DMS153 treated with DMSO at 0.1 percent for 48 hours (cell line): ENCODE measurements around the gene RPL13.
A peak's percentile ranks its signal among the peaks of the same experiment; 100 is the strongest.
"Not testable (repeated sequence)": the region's sequence is repeated elsewhere in the genome, so short reads cannot be mapped to it uniquely, and the experiment has no call there.

ENCODE experiments used
- DNase-seq: peaks from one replicate; lab custom pipeline; 2025; ENCODE audit not compliant: unreplicated experiment; lab: John Stamatoyannopoulos, UW

Gene RPL13

GRCh38 chr16:89576153-89577054 lies 15.9 kb downstream of the RPL13 start:
- DNase-seq = no peak

- DNase-seq = no peak
These were observed 16.7 kb downstream of the RPL13 start for GRCh38 chr16:89577055-89577759.

DNA sequence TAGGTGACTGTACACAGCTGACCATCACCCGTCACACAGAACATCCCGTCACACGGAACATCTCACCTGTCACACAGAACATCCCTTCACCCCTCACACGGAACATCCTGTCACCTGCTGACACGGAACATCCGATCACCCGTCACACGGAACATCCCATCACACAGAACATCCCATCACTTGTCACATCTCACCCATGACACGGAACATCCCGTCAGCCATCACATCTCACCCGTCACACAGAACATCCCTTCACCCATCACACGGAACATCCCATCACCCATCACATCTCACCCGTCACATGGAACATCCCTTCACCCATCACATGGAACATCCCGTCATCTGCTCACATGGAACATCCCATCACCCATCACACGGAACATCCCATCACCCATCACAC lies 18.9 kb downstream of the RPL13 start:
- DNase-seq = no peak

GRCh38 chr16:89581045-89581695 lies 20.7 kb downstream of the RPL13 start:
- DNase-seq = no peak

- peak; percentile 80 for DNase-seq
These were observed 21.5 kb downstream of the RPL13 start for GRCh38 chr16:89581861-89582563.

DNA sequence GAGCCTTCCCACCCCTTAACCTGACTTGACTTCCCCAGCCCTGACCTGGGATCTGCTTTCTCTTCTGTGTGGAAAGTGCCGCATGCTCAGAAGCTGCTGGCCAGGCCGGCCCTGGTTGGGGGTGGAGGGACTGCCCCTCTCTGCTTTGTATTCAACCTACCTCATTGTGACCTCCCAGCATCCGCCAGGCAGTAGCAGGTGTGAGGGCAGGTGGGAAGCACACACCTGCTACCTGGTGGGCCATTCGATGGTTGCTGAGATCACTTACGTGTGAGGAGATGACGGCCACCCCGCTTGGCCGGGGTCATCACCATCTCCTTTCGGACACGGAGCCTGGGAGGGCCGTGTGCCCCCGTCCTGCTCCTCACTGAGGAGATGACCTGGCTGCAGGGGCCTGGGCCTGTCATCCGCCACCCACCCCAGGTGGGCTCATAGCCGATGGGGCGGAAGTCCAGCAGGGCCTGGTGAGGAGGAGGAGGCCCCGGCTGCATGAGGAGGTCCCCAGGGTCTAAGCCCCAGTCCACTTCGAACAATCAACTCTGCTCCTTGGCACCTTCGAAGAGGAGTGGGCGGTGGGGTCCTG lies 22.2 kb downstream of the RPL13 start:
- no peak for DNase-seq

DNA sequence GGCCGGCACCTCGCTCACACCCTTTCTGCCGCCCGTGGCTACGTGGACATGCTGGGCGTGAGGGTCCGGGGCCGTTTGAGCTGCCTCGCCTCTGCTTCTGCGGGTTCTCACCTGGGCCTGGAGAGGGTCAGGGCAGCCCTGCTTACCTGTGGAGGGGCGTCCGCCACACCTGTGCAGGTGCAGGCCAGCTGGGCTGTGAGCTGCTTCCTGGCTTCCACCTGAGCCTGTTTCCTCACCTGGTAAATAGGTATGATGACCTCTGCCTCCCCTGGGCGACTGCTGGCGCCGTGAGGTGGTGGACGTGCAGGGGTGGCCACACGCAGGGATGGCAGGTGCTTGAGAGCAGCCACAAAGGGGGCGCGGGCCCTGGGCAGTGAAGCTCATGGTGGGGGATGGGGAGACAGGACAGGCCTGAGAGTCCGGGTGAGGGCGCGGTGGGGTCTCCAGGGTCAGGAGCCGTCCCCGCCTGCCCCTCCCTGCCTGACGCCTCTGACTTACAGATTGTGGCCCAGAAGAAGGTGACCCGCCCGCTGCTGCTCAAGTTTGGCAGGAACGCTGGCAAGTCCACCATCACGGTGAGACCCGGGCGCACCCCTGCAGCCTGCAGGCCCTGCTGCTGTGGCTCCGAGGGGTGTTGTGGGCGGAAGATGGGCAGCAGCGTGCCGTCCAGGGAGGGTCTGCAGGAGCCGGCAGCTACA lies 22.9 kb downstream of the RPL13 start:
- no peak for DNase-seq

DNA sequence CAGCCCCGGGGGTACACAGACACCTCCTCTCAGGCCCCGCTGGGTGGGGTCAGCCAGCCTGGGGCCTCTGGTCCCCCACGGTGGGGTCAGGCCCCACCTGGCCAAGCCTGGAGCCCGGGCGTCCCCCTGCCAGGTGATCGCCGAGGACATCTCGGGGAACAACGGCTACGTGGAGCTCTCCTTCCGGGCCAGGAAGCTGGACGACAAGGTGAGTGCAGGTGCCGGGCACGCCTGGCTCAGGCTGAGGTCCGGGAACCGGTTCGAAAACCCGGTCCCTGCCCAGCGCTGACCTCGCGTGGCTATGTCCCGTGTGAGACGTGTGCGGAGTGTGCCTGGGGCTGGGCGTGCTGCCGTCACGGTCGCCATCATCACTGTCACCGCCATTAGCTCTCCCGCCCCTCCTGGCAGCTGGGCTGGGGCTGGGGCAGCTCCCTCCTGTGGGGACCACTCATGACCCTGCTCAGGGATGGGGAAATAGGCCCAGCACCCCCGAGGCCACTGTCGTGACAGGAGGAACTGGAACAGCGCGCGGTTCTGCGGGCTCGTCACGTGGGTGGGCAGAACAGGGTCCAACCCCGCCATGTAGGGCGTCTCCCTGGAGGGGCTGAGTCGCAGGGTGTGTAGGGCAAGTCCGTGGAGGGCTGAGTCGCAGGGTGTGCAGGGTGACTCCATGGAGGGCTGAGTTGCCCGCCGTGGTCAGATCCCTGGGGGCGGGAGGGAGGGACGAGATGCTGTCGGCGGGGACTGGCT lies 23.6 kb downstream of the RPL13 start:
- no peak for DNase-seq

- peak; percentile 8 for DNase-seq
These were observed 24.5 kb downstream of the RPL13 start for GRCh38 chr16:89584768-89585549.

GRCh38 chr16:89586218-89586617 lies 25.7 kb downstream of the RPL13 start:
- DNase-seq = no peak

- peak; percentile 36 for DNase-seq
These were observed 26.4 kb downstream of the RPL13 start for GRCh38 chr16:89586853-89587252.

- not testable (repeated sequence) for DNase-seq
These were observed 27.2 kb downstream of the RPL13 start for GRCh38 chr16:89587676-89588075.

GRCh38 chr16:89588413-89589109 lies 28.1 kb downstream of the RPL13 start:
- no peak for DNase-seq

GRCh38 chr16:89589241-89589926 lies 28.9 kb downstream of the RPL13 start:
- no peak for DNase-seq

DNA sequence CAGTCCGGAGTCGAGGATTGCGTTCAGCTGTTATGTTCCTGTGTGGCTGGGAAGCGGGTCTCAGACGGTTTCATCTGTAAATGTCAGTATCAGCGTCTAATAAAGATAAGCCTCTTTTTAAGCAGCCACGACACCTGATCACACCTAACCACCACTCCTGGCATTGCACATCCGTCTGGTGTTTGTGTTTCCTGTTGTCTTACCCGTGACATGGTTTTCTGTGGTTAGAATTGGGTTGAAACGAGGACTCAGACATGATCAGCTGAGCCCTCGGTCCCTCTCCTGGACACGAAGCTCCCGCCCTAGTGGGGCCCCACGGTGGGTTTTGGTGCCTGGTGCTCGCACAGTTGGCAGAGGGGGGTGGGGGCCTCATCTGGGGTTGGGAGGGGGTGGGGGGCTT lies 33.4 kb downstream of the RPL13 start:
- DNase-seq = no peak

DNA sequence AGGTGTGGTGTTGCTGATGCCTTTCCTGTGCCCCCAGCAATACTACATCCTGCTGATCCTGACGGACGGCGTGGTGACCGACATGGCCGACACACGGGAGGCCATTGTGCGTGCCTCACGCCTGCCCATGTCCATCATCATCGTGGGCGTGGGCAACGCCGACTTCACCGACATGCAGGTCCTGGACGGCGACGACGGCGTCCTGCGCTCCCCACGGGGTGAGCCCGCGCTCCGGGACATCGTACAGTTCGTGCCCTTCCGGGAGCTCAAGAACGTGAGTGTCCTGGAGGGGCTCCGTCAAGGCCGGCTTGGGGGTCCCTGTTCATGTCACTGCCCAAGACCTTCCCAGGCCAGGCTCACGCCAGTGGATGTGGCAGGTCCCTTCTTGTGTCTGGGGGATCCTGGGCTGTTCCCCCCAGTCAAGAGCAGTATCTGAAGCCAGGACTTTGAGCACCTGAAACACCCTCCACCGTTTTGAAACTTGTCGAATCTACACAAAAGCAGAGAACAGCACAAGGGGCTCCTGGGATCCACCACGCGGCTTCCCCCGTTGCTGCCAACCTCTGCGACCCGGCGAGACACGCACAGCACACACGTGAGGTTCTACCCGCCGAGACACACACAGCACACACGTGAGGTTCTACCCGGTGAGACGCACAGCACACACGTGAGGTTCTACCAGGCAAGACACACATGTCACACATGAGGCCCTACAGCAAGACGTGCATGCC lies 35.0 kb downstream of the RPL13 start:
- no peak for DNase-seq
